Panc1 (cell line): ENCODE measurements around the gene IGFBP4.

Source experiments
- CTCF ChIP-seq: fragments of 450-650 bp; IDR thresholded peaks from 2 replicates; pipeline ENCODE4 v1.5.1; 2017; ENCODE audit warnings: mild to moderate bottlenecking
- POLR2AphosphoS5 ChIP-seq: IDR thresholded peaks from 2 replicates; pipeline ENCODE4 v1.6.1; 2012; ENCODE audit warnings: mild to moderate bottlenecking, low read depth, low read length, moderate library complexity
- REST ChIP-seq, 2 experiments: IDR thresholded peaks; 2 replicates each; pipeline ENCODE4 v1.6.1; 2011 to 2012; ENCODE audit warnings: low read depth in 2 of 2, control low read depth in 1 of 2, low read length in 1 of 2, mild to moderate bottlenecking in 1 of 2, moderate library complexity in 1 of 2; ENCODE audit not compliant: insufficient read depth in 1 of 2
- SIN3A ChIP-seq: IDR thresholded peaks from 2 replicates; pipeline ENCODE4 v1.6.1; 2012; ENCODE audit warnings: low read depth, mild to moderate bottlenecking, low read length, moderate library complexity, borderline replicate concordance; ENCODE audit not compliant: insufficient read depth
- TCF7L2 ChIP-seq: IDR thresholded peaks from 2 replicates; pipeline ENCODE4 v1.6.1; 2011; ENCODE audit warnings: mild to moderate bottlenecking, low read depth, low read length, inconsistent platforms

DNA sequence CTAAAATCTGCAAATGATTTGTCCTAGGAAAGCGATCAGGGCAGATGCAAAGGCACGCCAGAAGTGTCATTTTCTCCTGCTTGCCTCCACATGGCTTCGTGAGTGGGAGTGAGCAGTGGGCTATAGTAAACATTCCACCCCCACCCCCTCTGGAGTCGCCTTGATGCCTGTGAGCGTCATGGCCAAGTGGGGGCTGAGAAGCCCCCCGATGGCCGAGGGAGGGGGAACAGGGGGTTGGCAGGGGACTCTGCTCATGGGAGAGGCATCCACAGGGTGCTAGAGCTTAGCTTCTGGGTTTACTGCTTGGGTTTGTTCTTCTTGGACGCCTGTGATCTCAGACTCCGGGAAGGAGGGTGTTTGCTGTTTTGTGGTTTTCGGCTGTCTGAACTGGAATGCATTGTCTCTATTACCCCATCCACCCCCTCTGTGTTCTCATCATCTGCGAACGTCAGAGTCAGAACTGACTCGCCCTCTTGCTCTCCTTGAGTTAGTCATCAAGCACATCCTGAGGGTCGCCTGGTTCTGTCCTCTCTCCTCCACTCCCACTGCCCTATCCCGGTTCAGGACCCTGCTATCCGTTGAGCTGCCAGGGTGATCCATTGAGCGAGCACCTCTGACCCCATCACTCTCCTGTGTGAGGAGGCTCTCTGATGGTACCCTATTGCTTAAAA is 42.7 kb downstream of the IGFBP4 start:
- no peak for TF ChIP-seq POLR2AphosphoS5
- no peak for TF ChIP-seq REST (IDR thresholded peaks at IDR 0.05; ENCODE audit: insufficient read depth in 1 of 2, low read depth in 2 of 2, low read length in 1 of 2)
- no peak for TF ChIP-seq CTCF
- no peak for TF ChIP-seq SIN3A
- no peak for TF ChIP-seq TCF7L2
